Dedifferentiated amniotic fluid mesenchymal stem cell (primary cell): ENCODE measurements around the gene COP1.
"Not testable (repeated sequence)": the region's sequence is repeated elsewhere in the genome, so short reads cannot be mapped to it uniquely, and the experiment has no call there.

Experiments used
- DNase-seq: peaks from one replicate; pipeline ENCODE4 v3.0.0-alpha.2; 2016; ENCODE audit errors: extremely low spot score

The COP1 gene

GRCh38 chr1:176206961-176207902 is at the start of gene COP1:
COP1 (minus strand) TSS chr1:176207286; CDS start chr1:176206978, 308 bp downstream.
- peak; percentile 89 for DNase-seq

- DNase-seq = no peak
Measured at GRCh38 chr1:176252191-176252590, 45.1 kb upstream of the COP1 start.

- no peak for DNase-seq
Measured at GRCh38 chr1:176244851-176245250, 37.8 kb upstream of the COP1 start.

- no peak for DNase-seq
Measured at GRCh38 chr1:176243746-176244145, 36.7 kb upstream of the COP1 start.

- peak; percentile 80 for DNase-seq
Measured at GRCh38 chr1:176241385-176242015, 34.4 kb upstream of the COP1 start.

- not testable (repeated sequence) for DNase-seq
Measured at GRCh38 chr1:176233657-176234056, 26.6 kb upstream of the COP1 start.

- no peak for DNase-seq
Measured at GRCh38 chr1:176227579-176227978, 20.5 kb upstream of the COP1 start.

GRCh38 chr1:176225911-176226310 is 18.8 kb upstream of the COP1 start:
- DNase-seq = no peak

GRCh38 chr1:176225479-176225875 is 18.4 kb upstream of the COP1 start:
- no peak for DNase-seq

GRCh38 chr1:176222196-176222595 is 15.1 kb upstream of the COP1 start:
- DNase-seq = no peak

- DNase-seq = no peak
Measured at GRCh38 chr1:176220100-176220689, 13.1 kb upstream of the COP1 start.

GRCh38 chr1:176217461-176218099 is 10.5 kb upstream of the COP1 start:
- DNase-seq = no peak

GRCh38 chr1:176216031-176216430 is 8.9 kb upstream of the COP1 start:
- DNase-seq = no peak

- no peak for DNase-seq
Measured at GRCh38 chr1:176211396-176212165, 4.5 kb upstream of the COP1 start.

GRCh38 chr1:176208034-176208433 is 948 bp upstream of the COP1 start:
- no peak for DNase-seq

GRCh38 chr1:176206006-176206960 is 803 bp downstream of the COP1 start:
- DNase-seq = peak; percentile 15

- no peak for DNase-seq
Measured at GRCh38 chr1:176205332-176205914, 1.7 kb downstream of the COP1 start.

- not testable (repeated sequence) for DNase-seq
Measured at GRCh38 chr1:176204655-176205054, 2.4 kb downstream of the COP1 start.

- no peak for DNase-seq
Measured at GRCh38 chr1:176203735-176204134, 3.4 kb downstream of the COP1 start.

- DNase-seq = no peak
Measured at GRCh38 chr1:176201568-176201967, 5.5 kb downstream of the COP1 start.
